Trophoblast cell (in vitro differentiated cells and primary cell): ENCODE results near the gene KMT2A.
"Not testable (repeated sequence)": the region's sequence is repeated elsewhere in the genome, so short reads cannot be mapped to it uniquely, and the experiment has no call there.

Source experiments
- DNase-seq, 2 donors: peaks; one replicate each; pipeline ENCODE4 v3.0.0-alpha.2; 2016
- H2AFZ ChIP-seq: 2 replicates; pipeline ENCODE4 v1.6.1; 2013; ENCODE audit warnings: low read length, moderate library complexity, mild to moderate bottlenecking; ENCODE audit not compliant: insufficient read depth, poor library complexity
- H2AK5ac ChIP-seq: 2 replicates; pipeline ENCODE4 v1.6.1; 2013; ENCODE audit warnings: mild to moderate bottlenecking, low read length
- H2BK120ac ChIP-seq: 2 replicates; pipeline ENCODE4 v1.6.1; 2013; ENCODE audit warnings: low read length, mild to moderate bottlenecking, moderate library complexity; ENCODE audit not compliant: insufficient read depth, poor library complexity
- H2BK12ac ChIP-seq: 2 replicates; pipeline ENCODE4 v1.6.1; 2013; ENCODE audit warnings: mild to moderate bottlenecking, low read length, moderate library complexity
- H2BK5ac ChIP-seq: 2 replicates; pipeline ENCODE4 v1.6.1; 2013; ENCODE audit warnings: low read length, low read depth, moderate library complexity, mild to moderate bottlenecking; ENCODE audit not compliant: poor library complexity
- H3K14ac ChIP-seq: 2 replicates; pipeline ENCODE4 v1.6.1; 2013; ENCODE audit warnings: mild to moderate bottlenecking, low read length
- H3K18ac ChIP-seq: 2 replicates; pipeline ENCODE4 v1.6.1; 2013; ENCODE audit warnings: mild to moderate bottlenecking, low read length
- H3K23ac ChIP-seq: 2 replicates; pipeline ENCODE4 v1.6.1; 2013; ENCODE audit warnings: low read length
- H3K27ac ChIP-seq: 2 replicates; pipeline ENCODE4 v1.5.1; 2013; ENCODE audit warnings: low read depth, mild to moderate bottlenecking, inconsistent platforms, low read length, moderate library complexity
- H3K27me3 ChIP-seq: 2 replicates; pipeline ENCODE4 v1.6.1; 2013; ENCODE audit warnings: inconsistent platforms, mild to moderate bottlenecking, low read length, moderate library complexity; ENCODE audit not compliant: insufficient read depth
- H3K36me3 ChIP-seq, 2 experiments: 1 replicate in 1 of 2; 2 replicates in 1 of 2; pipeline ENCODE4 v1.6.1; 2013; ENCODE audit warnings: low read length in 2 of 2, mild to moderate bottlenecking in 2 of 2, moderate library complexity in 1 of 2; ENCODE audit not compliant: insufficient read depth in 2 of 2, control insufficient read depth in 1 of 2
- H3K4ac ChIP-seq: 2 replicates; pipeline ENCODE4 v1.6.1; 2013; ENCODE audit warnings: low read depth, mild to moderate bottlenecking, low read length, moderate library complexity
- H3K4me1 ChIP-seq, 2 experiments: 1 replicate in 1 of 2; 2 replicates in 1 of 2; pipeline ENCODE4 v1.6.1; 2013; ENCODE audit warnings: low read length in 2 of 2, mild to moderate bottlenecking in 2 of 2, moderate library complexity in 1 of 2; ENCODE audit not compliant: insufficient read depth in 2 of 2, control insufficient read depth in 1 of 2
- H3K4me2 ChIP-seq: 2 replicates; pipeline ENCODE4 v1.6.1; 2013; ENCODE audit warnings: inconsistent platforms, mild to moderate bottlenecking, low read length, moderate library complexity
- H3K4me3 ChIP-seq: 2 replicates; pipeline ENCODE4 v1.5.1; 2013; ENCODE audit warnings: mild to moderate bottlenecking, low read depth, low read length, inconsistent platforms
- H3K79me1 ChIP-seq: one replicate; pipeline ENCODE4 v1.6.1; 2013; ENCODE audit warnings: low read length
- H3K79me2 ChIP-seq: 2 replicates; pipeline ENCODE4 v1.6.1; 2013; ENCODE audit warnings: low read length, mild to moderate bottlenecking; ENCODE audit not compliant: control insufficient read depth, insufficient read depth, poor library complexity
- H3K9ac ChIP-seq: 2 replicates; pipeline ENCODE4 v1.6.1; 2013; ENCODE audit warnings: mild to moderate bottlenecking, low read length
- H3K9me3 ChIP-seq: 2 replicates; pipeline ENCODE4 v1.6.1; 2013; ENCODE audit warnings: low read depth, mild to moderate bottlenecking, control low read depth, inconsistent platforms, low read length; ENCODE audit not compliant: insufficient read depth
- H4K12ac ChIP-seq: 2 replicates; pipeline ENCODE4 v1.6.1; 2013; ENCODE audit warnings: low read depth, mild to moderate bottlenecking, low read length, moderate library complexity
- H4K8ac ChIP-seq: 2 replicates; pipeline ENCODE4 v1.6.1; 2013; ENCODE audit warnings: low read depth, mild to moderate bottlenecking, low read length, moderate library complexity
- H4K91ac ChIP-seq: one replicate; pipeline ENCODE4 v1.6.1; 2013; ENCODE audit warnings: low read depth, mild to moderate bottlenecking, low read length, moderate library complexity
- whole genome bisulfite sequencing: extraction: QIAGEN DNeasy Blood & Tissue Kit; methylation state at CpG from one replicate; pipeline ENCODE4 v1.1.7; 2013; ENCODE audit warnings: missing lambda C conversion rate; ENCODE audit not compliant: insufficient read length, insufficient coverage; ENCODE audit errors: extremely low coverage; 5-methylcytosine and 5-hydroxymethylcytosine counted together

Gene KMT2A

DNA sequence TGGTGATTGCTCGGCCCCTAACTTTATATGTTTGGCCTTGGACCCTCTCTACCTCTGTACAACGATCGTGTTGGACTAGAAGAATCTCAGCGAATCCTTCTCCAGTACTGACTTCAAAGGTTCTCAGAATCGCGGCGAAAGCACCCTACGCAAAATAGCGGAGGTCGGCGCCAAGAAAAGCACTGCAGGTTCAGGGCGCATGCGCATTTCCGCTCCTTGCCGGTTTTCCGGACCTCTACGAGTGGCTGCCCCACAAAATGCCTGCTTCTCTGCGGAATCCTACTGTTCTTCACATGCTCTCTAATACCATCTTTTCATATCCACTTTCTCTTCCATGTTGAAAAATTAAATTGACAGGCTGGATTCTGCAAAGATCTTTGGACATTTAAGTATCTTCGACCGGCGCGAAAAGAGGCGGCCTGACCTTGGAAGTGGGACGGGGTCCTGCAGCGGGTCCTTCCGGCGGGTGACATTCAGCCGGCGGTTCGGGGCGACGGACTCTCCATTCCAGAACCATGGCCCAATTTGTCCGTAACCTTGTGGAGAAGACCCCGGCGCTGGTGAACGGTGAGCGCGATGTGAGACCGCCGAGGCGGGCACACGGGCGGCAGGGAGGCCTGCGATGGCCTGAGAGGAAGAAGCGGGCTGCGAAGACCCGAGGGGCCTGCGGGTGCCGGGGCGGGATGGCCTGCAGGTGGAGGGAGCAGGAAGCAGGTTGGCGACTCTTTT, 35.0 kb upstream of the KMT2A start, which contains the start of gene ATP5MG:
TSS of gene ATP5MG (plus strand) at position 456 of the 729 bp plus-strand sequence. CDS start at position 516, 60 bp downstream.
- H2BK120ac ChIP-seq: peak within 1 kb of the TSS; percentile 84
- H4K8ac ChIP-seq: peak within 1 kb of the TSS; percentile 99
- H4K91ac ChIP-seq: peak within 1 kb of the TSS; percentile 90
- peak within 1 kb of the TSS; percentile 97 for H3K9ac ChIP-seq
- H3K79me2 ChIP-seq: peaks cover 11% of the 10 kb centered on the region
- H2AFZ ChIP-seq: peak within 1 kb of the TSS; percentile 96
- H3K36me3 ChIP-seq: peaks cover 0 to 5% of the 10 kb centered on the region in 2 experiments
- DNase-seq: peak; percentile 85 to 97
- peaks cover 7% of the 10 kb centered on the region for H3K79me1 ChIP-seq
- no peak within 1 kb of the TSS for H2AK5ac ChIP-seq
- H3K9me3 ChIP-seq: no peaks in the 10 kb centered on the region
- H3K18ac ChIP-seq: peak within 1 kb of the TSS; percentile 99
- peak within 1 kb of the TSS; percentile 86 for H3K4me2 ChIP-seq
- peak within 1 kb of the TSS; percentile 57 for H3K27ac ChIP-seq
- peak within 1 kb of the TSS; percentile 93 for H3K14ac ChIP-seq
- H3K23ac ChIP-seq: no peak within 1 kb of the TSS
- WGBS: no CpG with 5 or more reads among the region's 51 CpGs
- no peaks in the 10 kb centered on the region for H3K27me3 ChIP-seq
- peaks cover 4 to 6% of the 10 kb centered on the region in 2 experiments for H3K4me1 ChIP-seq
- H3K4ac ChIP-seq: peak within 1 kb of the TSS; percentile 96
- H4K12ac ChIP-seq: peak within 1 kb of the TSS; percentile 96
- H2BK5ac ChIP-seq: peak within 1 kb of the TSS; percentile 95
- H3K4me3 ChIP-seq: peak within 1 kb of the TSS; percentile 99
- H2BK12ac ChIP-seq: no peak within 1 kb of the TSS

- WGBS: no CpG with 5 or more reads among the region's 22 CpGs
- Histone ChIP-seq H3K4me2 (peak overlapping the region; percentile 86), H3K79me1 (peaks cover 7% of the 10 kb centered on the region), H2BK5ac (peak overlapping the region; percentile 95), H3K23ac (no peak overlapping the region), H3K4ac (peak overlapping the region; percentile 96), H4K91ac (peak overlapping the region; percentile 90), H3K79me2 (peaks cover 11% of the 10 kb centered on the region), H2AFZ (peak overlapping the region; percentile 96), H3K9me3 (no peaks in the 10 kb centered on the region), H3K4me1 (peaks cover 4 to 6% of the 10 kb centered on the region in 2 experiments), H4K12ac (peak overlapping the region; percentile 96), H2AK5ac (no peak overlapping the region), H3K9ac (peak overlapping the region; percentile 97), H3K14ac (peak overlapping the region; percentile 93), H3K18ac (peak overlapping the region; percentile 99), H3K27me3 (no peaks in the 10 kb centered on the region), H2BK12ac (no peak overlapping the region), H3K4me3 (peak overlapping the region; percentile 99), H2BK120ac (peak overlapping the region; percentile 84), H3K36me3 (peaks cover 0 to 9% of the 10 kb centered on the region in 2 experiments), H3K27ac (peak overlapping the region; percentile 57), H4K8ac (peak overlapping the region; percentile 99)
- peak; percentile 75 to 98 for DNase-seq
Observed at GRCh38 chr11:118401880-118402590, 34.3 kb upstream of the KMT2A start.

GRCh38 chr11:118402594-118402993, 33.7 kb upstream of the KMT2A start:
- H3K23ac ChIP-seq, H3K4me3 ChIP-seq, H3K9me3 ChIP-seq, H2BK5ac ChIP-seq, H3K4me1 ChIP-seq, H2AK5ac ChIP-seq, H2BK12ac ChIP-seq, H3K9ac ChIP-seq, H2AFZ ChIP-seq, H3K79me1 ChIP-seq, H4K91ac ChIP-seq, H4K8ac ChIP-seq, H3K27me3 ChIP-seq, H3K27ac ChIP-seq, H3K14ac ChIP-seq, H3K18ac ChIP-seq: not testable (repeated sequence)
- Histone ChIP-seq H3K36me3 (peaks cover 2 to 12% of the 10 kb centered on the region in 2 experiments), H4K12ac (peak overlapping the region; percentile 81), H3K79me2 (peaks cover 11% of the 10 kb centered on the region), H3K4me2 (peak overlapping the region; percentile 86), H3K4ac (peak overlapping the region; percentile 100), H2BK120ac (peak overlapping the region; percentile 77)
- DNase-seq: peak; percentile 46 to 55
- no CpG with 5 or more reads among the region's 7 CpGs for WGBS

- DNase-seq: no peak
- H2BK5ac ChIP-seq: no peak overlapping the region
Observed at GRCh38 chr11:118406599-118407166, 29.6 kb upstream of the KMT2A start.

More at GRCh38 chr11:118406599-118407166, 29.6 kb upstream of the KMT2A start:
- no peak overlapping the region for H3K14ac ChIP-seq
- no peak overlapping the region for H4K8ac ChIP-seq
- no peak overlapping the region for H3K4me3 ChIP-seq
- peaks cover 4% of the 10 kb centered on the region in 2 experiments for H3K4me1 ChIP-seq
- H2AFZ ChIP-seq: no peak overlapping the region
- H2AK5ac ChIP-seq: no peak overlapping the region
- no peak overlapping the region for H3K23ac ChIP-seq
- no peak overlapping the region for H4K12ac ChIP-seq
- no CpG with 5 or more reads among the region's 7 CpGs for WGBS
- H3K4ac ChIP-seq: peak overlapping the region; percentile 1
- H3K36me3 ChIP-seq: peaks cover 6 to 11% of the 10 kb centered on the region in 2 experiments
- no peak overlapping the region for H2BK12ac ChIP-seq
- H2BK120ac ChIP-seq: no peak overlapping the region
- H3K79me1 ChIP-seq: peaks cover 2% of the 10 kb centered on the region
- H3K4me2 ChIP-seq: no peak overlapping the region
- H3K9me3 ChIP-seq: no peaks in the 10 kb centered on the region
- no peak overlapping the region for H4K91ac ChIP-seq
- H3K18ac ChIP-seq: no peak overlapping the region
- no peak overlapping the region for H3K9ac ChIP-seq
- H3K27ac ChIP-seq: no peak overlapping the region
- H3K27me3 ChIP-seq: no peaks in the 10 kb centered on the region
- H3K79me2 ChIP-seq: peaks cover 6% of the 10 kb centered on the region
